HUES64 (cell line): ENCODE results near the gene CENPU.

Experiments
- H3K27ac ChIP-seq: 2 replicates; pipeline ENCODE4 v1.7.0; 2013; ENCODE audit warnings: low read depth, low read length, inconsistent platforms
- H3K27me3 ChIP-seq: 2 replicates; pipeline ENCODE4 v1.6.1; 2013; ENCODE audit warnings: mild to moderate bottlenecking, low read length; ENCODE audit not compliant: insufficient read depth
- H3K36me3 ChIP-seq: 2 replicates; pipeline ENCODE4 v1.6.1; 2013; ENCODE audit warnings: mild to moderate bottlenecking, low read length; ENCODE audit not compliant: insufficient read depth
- H3K4me1 ChIP-seq: 2 replicates; pipeline ENCODE4 v1.6.1; 2013; ENCODE audit warnings: mild to moderate bottlenecking, low read length, moderate library complexity; ENCODE audit not compliant: insufficient read depth
- H3K4me3 ChIP-seq: 2 replicates; pipeline ENCODE4 v1.5.1; 2013; ENCODE audit warnings: mild to moderate bottlenecking, low read length, moderate library complexity
- H3K9ac ChIP-seq: 2 replicates; pipeline ENCODE4 v1.6.1; 2013; ENCODE audit warnings: mild to moderate bottlenecking, low read depth, low read length
- H3K9me3 ChIP-seq: 2 replicates; pipeline ENCODE4 v1.6.1; 2013; ENCODE audit warnings: low read depth, low read length; ENCODE audit not compliant: insufficient read depth
- WGBS: fragments of 150-250, 120-280 bp; methylation state at CpG from one replicate; pipeline ENCODE4 v1.1.7; 2013; ENCODE audit warnings: missing lambda C conversion rate; 5-methylcytosine and 5-hydroxymethylcytosine counted together

The CENPU gene

GRCh38 chr4:184705692-184706091 is 28.2 kb downstream of the CENPU start:
- H3K27me3 ChIP-seq: no peaks in the 10 kb centered on the region
- no peak overlapping the region for H3K4me3 ChIP-seq
- H3K9ac ChIP-seq: no peak overlapping the region
- H3K9me3 ChIP-seq: no peaks in the 10 kb centered on the region
- H3K36me3 ChIP-seq: peaks cover 100% of the 10 kb centered on the region
- H3K27ac ChIP-seq: no peak overlapping the region
- H3K4me1 ChIP-seq: no peaks in the 10 kb centered on the region
- 99% methylated on average over 4 of the region's 5 CpGs for WGBS

- no peaks in the 10 kb centered on the region for H3K4me1 ChIP-seq
- H3K9me3 ChIP-seq: no peaks in the 10 kb centered on the region
- no peaks in the 10 kb centered on the region for H3K27me3 ChIP-seq
- no peak overlapping the region for H3K4me3 ChIP-seq
- H3K27ac ChIP-seq: no peak overlapping the region
- 90% methylated on average over 2 of the region's 2 CpGs for WGBS
- peaks cover 94% of the 10 kb centered on the region for H3K36me3 ChIP-seq
- no peak overlapping the region for H3K9ac ChIP-seq
These were observed 31.8 kb downstream of the CENPU start for GRCh38 chr4:184702114-184702513.

- H3K36me3 ChIP-seq: peaks cover 94% of the 10 kb centered on the region
- no peak overlapping the region for H3K9ac ChIP-seq
- no peaks in the 10 kb centered on the region for H3K27me3 ChIP-seq
- no peak overlapping the region for H3K4me3 ChIP-seq
- no peaks in the 10 kb centered on the region for H3K4me1 ChIP-seq
- no peaks in the 10 kb centered on the region for H3K9me3 ChIP-seq
- 93% methylated on average over 3 of the region's 4 CpGs for WGBS
- H3K27ac ChIP-seq: no peak overlapping the region
These were observed 34.0 kb downstream of the CENPU start for GRCh38 chr4:184699941-184700340.

GRCh38 chr4:184697956-184698355 is 35.9 kb downstream of the CENPU start:
- peaks cover 94% of the 10 kb centered on the region for H3K36me3 ChIP-seq
- H3K9ac ChIP-seq: no peak overlapping the region
- over 99% methylated on average over 3 of the region's 3 CpGs for WGBS
- no peaks in the 10 kb centered on the region for H3K27me3 ChIP-seq
- H3K4me3 ChIP-seq: no peak overlapping the region
- no peaks in the 10 kb centered on the region for H3K4me1 ChIP-seq
- no peak overlapping the region for H3K27ac ChIP-seq
- no peaks in the 10 kb centered on the region for H3K9me3 ChIP-seq

GRCh38 chr4:184695178-184695896 is 38.6 kb downstream of the CENPU start:
- no peak overlapping the region for H3K27ac ChIP-seq
- no peak overlapping the region for H3K4me3 ChIP-seq
- WGBS: 95% methylated on average over 3 of the region's 3 CpGs
- H3K36me3 ChIP-seq: peaks cover 73% of the 10 kb centered on the region
- H3K4me1 ChIP-seq: no peaks in the 10 kb centered on the region
- H3K9me3 ChIP-seq: no peaks in the 10 kb centered on the region
- H3K9ac ChIP-seq: no peak overlapping the region
- H3K27me3 ChIP-seq: no peaks in the 10 kb centered on the region

GRCh38 chr4:184694412-184694956 is 39.4 kb downstream of the CENPU start:
- no peaks in the 10 kb centered on the region for H3K4me1 ChIP-seq
- H3K9ac ChIP-seq: no peak overlapping the region
- H3K27ac ChIP-seq: no peak overlapping the region
- H3K9me3 ChIP-seq: no peaks in the 10 kb centered on the region
- no peak overlapping the region for H3K4me3 ChIP-seq
- no peaks in the 10 kb centered on the region for H3K27me3 ChIP-seq
- peaks cover 67% of the 10 kb centered on the region for H3K36me3 ChIP-seq

- H3K9me3 ChIP-seq: no peaks in the 10 kb centered on the region
- H3K4me1 ChIP-seq: peaks cover 8% of the 10 kb centered on the region; the same call in 1 of the 2 replicates
- no peak overlapping the region for H3K27ac ChIP-seq
- 94% methylated on average over 5 of the region's 5 CpGs for WGBS
- H3K27me3 ChIP-seq: no peaks in the 10 kb centered on the region
- no peak overlapping the region for H3K9ac ChIP-seq
- H3K4me3 ChIP-seq: no peak overlapping the region
- H3K36me3 ChIP-seq: peaks cover 56% of the 10 kb centered on the region
These were observed 40.8 kb downstream of the CENPU start for GRCh38 chr4:184693056-184693455.

GRCh38 chr4:184689681-184690080 is 44.2 kb downstream of the CENPU start:
- H3K9me3 ChIP-seq: no peaks in the 10 kb centered on the region
- WGBS: 49% methylated on average over 5 of the region's 5 CpGs
- no peak overlapping the region for H3K27ac ChIP-seq
- no peak overlapping the region for H3K4me3 ChIP-seq
- peaks cover 23% of the 10 kb centered on the region for H3K36me3 ChIP-seq
- H3K27me3 ChIP-seq: no peaks in the 10 kb centered on the region
- no peak overlapping the region for H3K9ac ChIP-seq
- peaks cover 12% of the 10 kb centered on the region; the same call in 1 of the 2 replicates for H3K4me1 ChIP-seq

- Histone ChIP-seq H3K4me1 (peaks cover 12% of the 10 kb centered on the region; the same call in 1 of the 2 replicates), H3K9ac (0 out of 2 replicates have a peak overlapping the region, but pooled peaks have one; percentile 5), H3K36me3 (peaks cover 10% of the 10 kb centered on the region), H3K27me3 (no peaks in the 10 kb centered on the region), H3K27ac (peak overlapping the region; percentile 68), H3K4me3 (no peak overlapping the region), H3K9me3 (no peaks in the 10 kb centered on the region)
- WGBS: 19% methylated on average over 11 of the region's 11 CpGs
These were observed 45.4 kb downstream of the CENPU start for GRCh38 chr4:184688447-184688846.

- Histone ChIP-seq H3K9ac (no peak overlapping the region), H3K27me3 (no peaks in the 10 kb centered on the region), H3K9me3 (no peaks in the 10 kb centered on the region), H3K4me1 (peaks cover 12% of the 10 kb centered on the region; the same call in 1 of the 2 replicates), H3K36me3 (peaks cover 6% of the 10 kb centered on the region), H3K27ac (peak overlapping the region; percentile 68), H3K4me3 (no peak overlapping the region)
- 42% methylated on average over 2 of the region's 3 CpGs for WGBS
These were observed 45.9 kb downstream of the CENPU start for GRCh38 chr4:184688005-184688404.

GRCh38 chr4:184684491-184685189 is 49.3 kb downstream of the CENPU start:
- no peak overlapping the region for H3K9ac ChIP-seq
- no peaks in the 10 kb centered on the region for H3K36me3 ChIP-seq
- H3K27me3 ChIP-seq: no peaks in the 10 kb centered on the region
- H3K4me3 ChIP-seq: no peak overlapping the region
- WGBS: 93% methylated on average over 5 of the region's 5 CpGs
- H3K27ac ChIP-seq: no peak overlapping the region
- H3K4me1 ChIP-seq: peaks cover 12% of the 10 kb centered on the region; the same call in 1 of the 2 replicates
- H3K9me3 ChIP-seq: peaks cover 3% of the 10 kb centered on the region
